Tibial nerve (tissue), 4 donors: ENCODE results near the gene RNF8.

ENCODE experiments used
- EP300 ChIP-seq, 2 donors: sonication (generic); formaldehyde crosslinking; IDR thresholded peaks; one replicate each; pipeline ENCODE4 v1.6.1; 2017; ENCODE audit warnings: antibody characterized with exemption in 2 of 2, mild to moderate bottlenecking in 1 of 2
- POLR2A ChIP-seq, 2 donors: fragments of 450-650 bp; IDR thresholded peaks; one replicate each; pipeline ENCODE4 v1.6.1; 2017; ENCODE audit warnings: antibody characterized with exemption in 2 of 2, mild to moderate bottlenecking in 2 of 2, moderate library complexity in 2 of 2
- TF ChIP-seq, protein P1 (sequence below), 5 experiments: fragments of 200-600 bp in 3 of 5; fragments of 450-650 bp in 2 of 5; sonication (generic) in 3 of 5; IDR thresholded peaks; one replicate each; pipeline ENCODE4 v1.5.1; 2016 to 2019; ENCODE audit warnings: antibody characterized with exemption in 5 of 5, mild to moderate bottlenecking in 3 of 5, moderate library complexity in 2 of 5

GRCh38 chr6:37426945-37427510 lies 73.2 kb downstream of the RNF8 start:
- TF ChIP-seq, protein P1, sequence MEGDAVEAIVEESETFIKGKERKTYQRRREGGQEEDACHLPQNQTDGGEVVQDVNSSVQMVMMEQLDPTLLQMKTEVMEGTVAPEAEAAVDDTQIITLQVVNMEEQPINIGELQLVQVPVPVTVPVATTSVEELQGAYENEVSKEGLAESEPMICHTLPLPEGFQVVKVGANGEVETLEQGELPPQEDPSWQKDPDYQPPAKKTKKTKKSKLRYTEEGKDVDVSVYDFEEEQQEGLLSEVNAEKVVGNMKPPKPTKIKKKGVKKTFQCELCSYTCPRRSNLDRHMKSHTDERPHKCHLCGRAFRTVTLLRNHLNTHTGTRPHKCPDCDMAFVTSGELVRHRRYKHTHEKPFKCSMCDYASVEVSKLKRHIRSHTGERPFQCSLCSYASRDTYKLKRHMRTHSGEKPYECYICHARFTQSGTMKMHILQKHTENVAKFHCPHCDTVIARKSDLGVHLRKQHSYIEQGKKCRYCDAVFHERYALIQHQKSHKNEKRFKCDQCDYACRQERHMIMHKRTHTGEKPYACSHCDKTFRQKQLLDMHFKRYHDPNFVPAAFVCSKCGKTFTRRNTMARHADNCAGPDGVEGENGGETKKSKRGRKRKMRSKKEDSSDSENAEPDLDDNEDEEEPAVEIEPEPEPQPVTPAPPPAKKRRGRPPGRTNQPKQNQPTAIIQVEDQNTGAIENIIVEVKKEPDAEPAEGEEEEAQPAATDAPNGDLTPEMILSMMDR (IDR thresholded peaks at IDR 0.05): no peak
- TF ChIP-seq POLR2A (IDR thresholded peaks at IDR 0.05): no peak
- TF ChIP-seq EP300 (IDR thresholded peaks at IDR 0.05): no peak
